ENCODE results near the gene SRGAP2B.
"Not testable (repeated sequence)": the region's sequence is repeated elsewhere in the genome, so short reads cannot be mapped to it uniquely, and the experiment has no call there.

GRCh38 chr1:144936186-144936732 is 158.9 kb downstream of the SRGAP2B start:
- not testable (repeated sequence) for TF ChIP-seq CTCF (conservative IDR thresholded peaks at IDR 0.05); EZH2 (IDR thresholded peaks at IDR 0.05; ENCODE audit: low read depth)

Data from PC-9 (cell line).